HG02981 (cell line): ENCODE data around the gene WDR41.
"Not testable (repeated sequence)": the region's sequence is repeated elsewhere in the genome, so short reads cannot be mapped to it uniquely, and the experiment has no call there.

Experiments used
- ATAC-seq: cut with Tn5 transposase; IDR thresholded peaks from one replicate; pipeline ENCODE4 v1.9.1; 2021; ENCODE audit warnings: mild to moderate bottlenecking, moderate library complexity; ENCODE audit not compliant: unreplicated experiment

Gene WDR41

GRCh38 chr5:77491783-77492652, at the start of gene WDR41:
Gene WDR41, minus strand, starts transcription at chr5:77492316. Its CDS starts 96 bp downstream, at chr5:77492220.
- ATAC-seq = peak; percentile 80

GRCh38 chr5:77531297-77531696, 39.2 kb upstream of the WDR41 start:
- no peak for ATAC-seq

- ATAC-seq = no peak
These were observed 26.2 kb upstream of the WDR41 start for GRCh38 chr5:77518304-77518703.

GRCh38 chr5:77514457-77514856, 22.3 kb upstream of the WDR41 start:
- no peak for ATAC-seq

GRCh38 chr5:77513321-77513720, 21.2 kb upstream of the WDR41 start:
- ATAC-seq = no peak

GRCh38 chr5:77501132-77501531, 9.0 kb upstream of the WDR41 start:
- not testable (repeated sequence) for ATAC-seq

GRCh38 chr5:77499973-77500372, 7.9 kb upstream of the WDR41 start:
- ATAC-seq = no peak

GRCh38 chr5:77499441-77499840, 7.3 kb upstream of the WDR41 start:
- no peak for ATAC-seq

GRCh38 chr5:77498952-77499351, 6.8 kb upstream of the WDR41 start:
- no peak for ATAC-seq

- ATAC-seq = no peak
These were observed 2.8 kb upstream of the WDR41 start for GRCh38 chr5:77494935-77495334.

- ATAC-seq = peak; percentile 1
These were observed 511 bp upstream of the WDR41 start for GRCh38 chr5:77492653-77493000.

GRCh38 chr5:77490741-77491344, 1.3 kb downstream of the WDR41 start:
- ATAC-seq = not testable (repeated sequence)

GRCh38 chr5:77486344-77486962, 5.7 kb downstream of the WDR41 start:
- no peak for ATAC-seq

- no peak for ATAC-seq
These were observed 8.4 kb downstream of the WDR41 start for GRCh38 chr5:77483682-77484081.

- not testable (repeated sequence) for ATAC-seq
These were observed 17.1 kb downstream of the WDR41 start for GRCh38 chr5:77475041-77475440.

- not testable (repeated sequence) for ATAC-seq
These were observed 23.2 kb downstream of the WDR41 start for GRCh38 chr5:77468875-77469274.

GRCh38 chr5:77463905-77464304, 28.2 kb downstream of the WDR41 start:
- no peak for ATAC-seq

GRCh38 chr5:77461287-77461686, 30.8 kb downstream of the WDR41 start:
- ATAC-seq = no peak

GRCh38 chr5:77454123-77454522, 38.0 kb downstream of the WDR41 start:
- no peak for ATAC-seq

- ATAC-seq = no peak
These were observed 39.8 kb downstream of the WDR41 start for GRCh38 chr5:77452351-77452750.

- no peak for ATAC-seq
These were observed 42.1 kb downstream of the WDR41 start for GRCh38 chr5:77449981-77450380.

GRCh38 chr5:77449277-77449676, 42.8 kb downstream of the WDR41 start:
- ATAC-seq = no peak
